H9 (cell line): ENCODE measurements around the gene NGB. TPM values are rescaled to one million over a fixed set of nuclear protein-coding genes. Genes with fewer than 3 reads are reported as not detected.

Experiments
- DNase-seq: peaks from one replicate; pipeline ENCODE4 v3.0.0-alpha.2; 2017
- H2AFZ ChIP-seq: one replicate; pipeline ENCODE4 v1.6.1; 2013; ENCODE audit warnings: mild to moderate bottlenecking, low read length, control low read depth, moderate library complexity
- H2AK5ac ChIP-seq: 2 replicates; pipeline ENCODE4 v1.6.1; 2013; ENCODE audit warnings: low read length, control low read depth, mixed read lengths; ENCODE audit not compliant: insufficient read length
- H2BK120ac ChIP-seq: one replicate; pipeline ENCODE4 v1.6.1; 2013; ENCODE audit warnings: low read depth, mild to moderate bottlenecking, low read length, control low read depth, inconsistent platforms; ENCODE audit not compliant: poor library complexity, severe bottlenecking
- H2BK12ac ChIP-seq: 2 replicates; pipeline ENCODE4 v1.6.1; 2013; ENCODE audit warnings: low read length, control low read depth, mixed read lengths, low read depth; ENCODE audit not compliant: insufficient read length
- H2BK15ac ChIP-seq: 2 replicates; pipeline ENCODE4 v1.6.1; 2013; ENCODE audit warnings: low read depth, low read length, control low read depth
- H2BK20ac ChIP-seq: one replicate; pipeline ENCODE4 v1.6.1; 2013; ENCODE audit warnings: low read depth, mild to moderate bottlenecking, low read length, control low read depth, inconsistent platforms; ENCODE audit not compliant: poor library complexity, severe bottlenecking
- H2BK5ac ChIP-seq: 2 replicates; pipeline ENCODE4 v1.6.1; 2013; ENCODE audit warnings: low read length, control low read depth, mixed read lengths; ENCODE audit not compliant: insufficient read length
- H3K14ac ChIP-seq: 2 replicates; pipeline ENCODE4 v1.6.1; 2013; ENCODE audit warnings: low read length, control low read depth; ENCODE audit not compliant: insufficient read depth
- H3K18ac ChIP-seq: 2 replicates; pipeline ENCODE4 v1.6.1; 2013; ENCODE audit warnings: low read depth, mild to moderate bottlenecking, mixed read lengths, low read length, control low read depth; ENCODE audit not compliant: insufficient read length
- H3K23ac ChIP-seq: 2 replicates; pipeline ENCODE4 v1.6.1; 2013; ENCODE audit warnings: low read length, control low read depth, mixed read lengths, low read depth; ENCODE audit not compliant: insufficient read length
- H3K23me2 ChIP-seq: 2 replicates; pipeline ENCODE4 v1.6.1; 2013; ENCODE audit warnings: low read depth, mild to moderate bottlenecking, mixed read lengths, low read length, control low read depth; ENCODE audit not compliant: insufficient read length, poor library complexity, severe bottlenecking
- H3K27ac ChIP-seq: 2 replicates; pipeline ENCODE4 v1.5.1; 2013; ENCODE audit warnings: low read length, control low read depth, mixed read lengths, low read depth; ENCODE audit not compliant: insufficient read length
- H3K27me3 ChIP-seq: 2 replicates; pipeline ENCODE4 v1.6.1; 2013; ENCODE audit warnings: low read length, control low read depth, inconsistent platforms; ENCODE audit not compliant: insufficient read depth
- H3K4ac ChIP-seq: 2 replicates; pipeline ENCODE4 v1.6.1; 2013; ENCODE audit warnings: low read depth, mild to moderate bottlenecking, control low read depth, inconsistent platforms, low read length, moderate library complexity
- H3K4me1 ChIP-seq: 2 replicates; pipeline ENCODE4 v1.6.1; 2013; ENCODE audit warnings: low read length, control low read depth, inconsistent platforms; ENCODE audit not compliant: insufficient read depth
- H3K4me2 ChIP-seq: 2 replicates; pipeline ENCODE4 v1.6.1; 2013; ENCODE audit warnings: low read length, control low read depth, mixed read lengths; ENCODE audit not compliant: insufficient read length, insufficient read depth
- H3K56ac ChIP-seq: 2 replicates; pipeline ENCODE4 v1.6.1; 2013; ENCODE audit warnings: low read depth, mild to moderate bottlenecking, mixed read lengths, low read length, control low read depth; ENCODE audit not compliant: insufficient read length
- H3K79me1 ChIP-seq: 2 replicates; pipeline ENCODE4 v1.6.1; 2013; ENCODE audit warnings: low read depth, mild to moderate bottlenecking, moderate library complexity, low read length, control low read depth, inconsistent platforms; ENCODE audit not compliant: insufficient read depth, poor library complexity, severe bottlenecking
- H3K79me2 ChIP-seq: 2 replicates; pipeline ENCODE4 v1.6.1; 2013; ENCODE audit warnings: low read length, control low read depth, inconsistent platforms; ENCODE audit not compliant: insufficient read depth
- H3K9ac ChIP-seq: 2 replicates; pipeline ENCODE4 v1.6.1; 2013; ENCODE audit warnings: low read length, control low read depth, mixed read lengths; ENCODE audit not compliant: insufficient read length; ENCODE audit errors: extremely low read depth
- H3K9me3 ChIP-seq: one replicate; pipeline ENCODE4 v1.6.1; 2013; ENCODE audit warnings: low read depth, low read length, inconsistent platforms; ENCODE audit not compliant: control insufficient read depth
- H3T11ph ChIP-seq: one replicate; pipeline ENCODE4 v1.6.1; 2013; ENCODE audit warnings: mild to moderate bottlenecking, low read length, control low read depth, inconsistent platforms
- H4K20me1 ChIP-seq: one replicate; pipeline ENCODE4 v1.6.1; 2013; ENCODE audit not compliant: control insufficient read depth, insufficient read length, insufficient read depth
- H4K5ac ChIP-seq: 2 replicates; pipeline ENCODE4 v1.6.1; 2013; ENCODE audit warnings: low read depth, mild to moderate bottlenecking, mixed read lengths, low read length, control low read depth; ENCODE audit not compliant: insufficient read length
- H4K8ac ChIP-seq: replicated peaks from 2 replicates; pipeline ENCODE4 v1.6.1; 2013; ENCODE audit warnings: low read length, control low read depth, mixed read lengths, low read depth; ENCODE audit not compliant: insufficient read length
- H4K91ac ChIP-seq: 2 replicates; pipeline ENCODE4 v1.6.1; 2013; ENCODE audit warnings: low read depth, mild to moderate bottlenecking, moderate library complexity, mixed read lengths, low read length, control low read depth; ENCODE audit not compliant: insufficient read length
- H3K27ac Mint-ChIP-seq, 3 experiments: 2 replicates in 2 of 3; 3 replicates in 1 of 3; pipeline ENCODE4 v1.8.0; 2020 to 2021; ENCODE audit warnings: mixed read lengths in 3 of 3, mild to moderate bottlenecking in 1 of 3, moderate library complexity in 1 of 3
- H3K27me3 Mint-ChIP-seq: 2 replicates; pipeline ENCODE4 v1.8.0; 2021; ENCODE audit warnings: low read depth, mild to moderate bottlenecking, moderate library complexity, mixed read lengths
- H3K36me3 Mint-ChIP-seq, 3 experiments: 2 replicates in 2 of 3; 3 replicates in 1 of 3; pipeline ENCODE4 v1.8.0; 2020 to 2021; ENCODE audit warnings: low read depth in 3 of 3, mixed read lengths in 3 of 3; ENCODE audit not compliant: insufficient read depth in 1 of 3
- H3K4me1 Mint-ChIP-seq, 2 experiments: 2 replicates each; pipeline ENCODE4 v1.8.0; 2020; ENCODE audit warnings: mixed read lengths in 2 of 2
- H3K4me3 Mint-ChIP-seq, 2 experiments: 2 replicates in 1 of 2; 3 replicates in 1 of 2; pipeline ENCODE4 v1.8.0; 2020 to 2021; ENCODE audit warnings: mild to moderate bottlenecking in 2 of 2, mixed read lengths in 2 of 2, moderate library complexity in 1 of 2
- H3K9me3 Mint-ChIP-seq, 2 experiments: 2 replicates in 1 of 2; 3 replicates in 1 of 2; pipeline ENCODE4 v1.8.0; 2020; ENCODE audit warnings: mild to moderate bottlenecking in 2 of 2, mixed read lengths in 2 of 2, moderate library complexity in 1 of 2
- WGBS: extraction: QIAGEN DNeasy Blood & Tissue Kit; methylation state at CpG from one replicate; pipeline ENCODE4 v1.1.7; 2013; ENCODE audit warnings: missing lambda C conversion rate, low lambda C conversion rate, mixed read lengths; ENCODE audit not compliant: insufficient read length; ENCODE audit errors: extremely low coverage; 5-methylcytosine and 5-hydroxymethylcytosine counted together
- total RNA-seq: library from RNA; stranded (reverse); gene quantifications from 2 replicates; pipeline ENCODE4 v1.2.1, GENCODE V29; 2021
- TF ChIP-seq, protein P1 (sequence below): fragments of 200-600 bp; sonication (generic); conservative IDR thresholded peaks from 3 replicates; pipeline ENCODE4 v1.8.0; 2021; ENCODE audit warnings: antibody characterized with exemption, mild to moderate bottlenecking

Gene NGB
- total RNA-seq, 1 experiment from 2014 or later, result 0.26 TPM

DNA sequence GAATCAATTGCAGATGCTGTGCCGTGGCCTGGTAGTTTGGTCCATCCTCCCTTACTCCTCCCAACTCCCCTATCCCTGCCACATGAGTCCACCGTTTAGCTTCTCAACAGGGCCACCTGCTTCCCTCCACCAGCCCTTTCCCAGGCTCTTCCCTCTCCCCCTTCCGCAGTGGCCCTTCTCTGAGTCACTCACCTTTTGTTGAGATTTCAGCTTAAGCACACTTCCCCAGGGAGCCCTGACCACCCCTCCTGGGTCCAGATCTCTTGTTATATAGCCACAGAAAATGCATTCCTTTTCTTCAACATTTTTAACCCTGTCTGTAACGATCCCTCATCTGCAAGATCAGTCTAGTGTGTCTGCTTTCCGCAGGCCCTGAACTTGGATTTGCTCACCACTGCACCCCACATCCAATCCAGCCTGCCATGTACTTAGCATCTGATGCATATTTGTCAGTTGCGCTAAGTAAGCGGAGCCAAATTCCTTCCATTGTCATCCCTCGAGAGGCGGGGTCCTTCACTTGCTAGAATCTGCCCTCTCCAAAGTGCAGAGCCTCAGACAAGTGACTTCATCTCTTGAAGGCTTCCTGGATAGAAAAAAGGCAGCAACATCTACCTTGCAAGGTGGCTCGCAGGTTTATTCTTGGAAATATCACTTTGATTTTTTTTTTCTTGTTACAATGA, 48.3 kb downstream of the NGB start:
- Histone ChIP-seq H4K91ac (no peak overlapping the region), H3K4me2 (peak overlapping the region; percentile 16), H3K9me3 (no peaks in the 10 kb centered on the region), H3K4me1 (peaks cover 12% of the 10 kb centered on the region; the same call in 1 of the 2 replicates), H3K18ac (no peak overlapping the region), H2AK5ac (no peak overlapping the region), H2BK15ac (no peak overlapping the region), H3K4ac (no peak overlapping the region), H2BK12ac (no peak overlapping the region), H2BK120ac (no peak overlapping the region), H3K23ac (no peak overlapping the region), H3K79me1 (no peaks in the 10 kb centered on the region), H3K9ac (no peak overlapping the region), H4K20me1 (no peaks in the 10 kb centered on the region), H2AFZ (no peak overlapping the region), H4K8ac (no peak overlapping the region), H2BK5ac (no peak overlapping the region), H3K79me2 (no peaks in the 10 kb centered on the region), H3K23me2 (no peaks in the 10 kb centered on the region), H3K56ac (no peak overlapping the region), H2BK20ac (no peak overlapping the region), H3K27me3 (no peaks in the 10 kb centered on the region), H3K27ac (no peak overlapping the region), H4K5ac (no peak overlapping the region), H3K14ac (no peak overlapping the region), H3T11ph (no peak overlapping the region)
- DNase-seq, result peak; percentile 73
- Mint-ChIP-seq H3K36me3 (no peaks in the 10 kb centered on the region; a peak in 2 of 7 replicates), H3K9me3 (no peaks in the 10 kb centered on the region; a peak in 1 of 5 replicates), H3K27ac (peak overlapping the region; percentile 40 to 62 (median 48); a peak in 6 of 7 replicates), H3K4me3 (peak overlapping the region; percentile 5 to 37; a peak in 2 of 5 replicates), H3K27me3 (no peaks in the 10 kb centered on the region; the same call in none of the 2 replicates), H3K4me1 (peaks cover 60 to 68% of the 10 kb centered on the region in 2 experiments)
- WGBS, result no CpG with 5 or more reads among the region's 10 CpGs
- TF ChIP-seq, protein P1, sequence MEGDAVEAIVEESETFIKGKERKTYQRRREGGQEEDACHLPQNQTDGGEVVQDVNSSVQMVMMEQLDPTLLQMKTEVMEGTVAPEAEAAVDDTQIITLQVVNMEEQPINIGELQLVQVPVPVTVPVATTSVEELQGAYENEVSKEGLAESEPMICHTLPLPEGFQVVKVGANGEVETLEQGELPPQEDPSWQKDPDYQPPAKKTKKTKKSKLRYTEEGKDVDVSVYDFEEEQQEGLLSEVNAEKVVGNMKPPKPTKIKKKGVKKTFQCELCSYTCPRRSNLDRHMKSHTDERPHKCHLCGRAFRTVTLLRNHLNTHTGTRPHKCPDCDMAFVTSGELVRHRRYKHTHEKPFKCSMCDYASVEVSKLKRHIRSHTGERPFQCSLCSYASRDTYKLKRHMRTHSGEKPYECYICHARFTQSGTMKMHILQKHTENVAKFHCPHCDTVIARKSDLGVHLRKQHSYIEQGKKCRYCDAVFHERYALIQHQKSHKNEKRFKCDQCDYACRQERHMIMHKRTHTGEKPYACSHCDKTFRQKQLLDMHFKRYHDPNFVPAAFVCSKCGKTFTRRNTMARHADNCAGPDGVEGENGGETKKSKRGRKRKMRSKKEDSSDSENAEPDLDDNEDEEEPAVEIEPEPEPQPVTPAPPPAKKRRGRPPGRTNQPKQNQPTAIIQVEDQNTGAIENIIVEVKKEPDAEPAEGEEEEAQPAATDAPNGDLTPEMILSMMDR, result no peak
